Stomach (tissue), 4 donors: ENCODE results near the gene EFCAB12.

ENCODE experiments used
- POLR2A ChIP-seq, 4 donors: fragments of 450-650 bp; IDR thresholded peaks; one replicate each; pipeline ENCODE4 v1.6.1; 2016; ENCODE audit warnings: antibody characterized with exemption in 4 of 4, control low read depth in 2 of 4, mild to moderate bottlenecking in 1 of 4, moderate library complexity in 1 of 4
- POLR2AphosphoS5 ChIP-seq, 3 donors: sonication (generic); formaldehyde crosslinking; IDR thresholded peaks; one replicate each; pipeline ENCODE4 v1.6.1; 2016; ENCODE audit warnings: antibody characterized with exemption in 3 of 3
- TF ChIP-seq, protein P1 (sequence below), 7 experiments: fragments of 450-650 bp in 4 of 7; fragments of 200-600 bp in 3 of 7; sonication (generic) in 3 of 7; IDR thresholded peaks; one replicate each; pipeline ENCODE4 v1.5.1; 2016 to 2019; ENCODE audit warnings: antibody characterized with exemption in 7 of 7, control low read depth in 2 of 7, mild to moderate bottlenecking in 1 of 7

DNA sequence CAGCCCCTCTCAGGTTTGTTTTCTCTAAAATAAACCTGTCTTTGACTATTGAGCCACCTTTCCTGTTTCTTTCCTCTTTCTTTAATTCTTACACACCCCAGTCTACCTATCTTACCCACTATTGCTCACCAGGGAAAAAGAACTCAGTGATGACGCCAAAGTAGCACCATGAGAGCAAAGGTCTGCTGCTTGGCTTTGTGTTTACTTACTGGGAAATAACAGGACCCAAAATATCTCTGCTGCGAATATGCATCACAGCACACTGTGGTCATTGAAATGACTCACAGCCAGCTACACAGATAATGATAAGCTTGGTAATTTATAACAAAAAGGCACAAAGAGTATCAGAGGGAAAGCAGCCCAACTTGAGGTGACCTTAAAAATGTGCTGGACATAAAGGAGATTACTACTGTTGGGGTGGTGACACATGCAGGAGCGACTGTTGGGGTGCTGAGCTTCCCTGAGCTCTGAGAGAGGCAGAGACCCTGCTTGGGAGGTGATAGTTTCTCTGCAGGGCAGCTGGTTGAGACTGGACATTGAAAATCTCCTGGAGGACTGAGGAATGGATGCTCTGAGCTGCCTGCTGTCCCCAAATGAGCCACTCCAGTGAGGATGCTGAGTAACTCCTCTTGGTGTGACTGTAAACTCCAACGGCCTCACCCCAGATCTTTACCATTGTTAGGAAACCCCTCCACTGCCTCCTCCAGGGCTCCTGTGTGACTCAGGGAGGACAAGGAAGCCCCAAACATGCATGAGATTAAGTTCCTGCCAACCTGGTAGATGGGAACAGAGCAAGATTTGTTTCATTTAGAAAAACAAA lies 14.5 kb downstream of the EFCAB12 start:
- TF ChIP-seq, protein P1, sequence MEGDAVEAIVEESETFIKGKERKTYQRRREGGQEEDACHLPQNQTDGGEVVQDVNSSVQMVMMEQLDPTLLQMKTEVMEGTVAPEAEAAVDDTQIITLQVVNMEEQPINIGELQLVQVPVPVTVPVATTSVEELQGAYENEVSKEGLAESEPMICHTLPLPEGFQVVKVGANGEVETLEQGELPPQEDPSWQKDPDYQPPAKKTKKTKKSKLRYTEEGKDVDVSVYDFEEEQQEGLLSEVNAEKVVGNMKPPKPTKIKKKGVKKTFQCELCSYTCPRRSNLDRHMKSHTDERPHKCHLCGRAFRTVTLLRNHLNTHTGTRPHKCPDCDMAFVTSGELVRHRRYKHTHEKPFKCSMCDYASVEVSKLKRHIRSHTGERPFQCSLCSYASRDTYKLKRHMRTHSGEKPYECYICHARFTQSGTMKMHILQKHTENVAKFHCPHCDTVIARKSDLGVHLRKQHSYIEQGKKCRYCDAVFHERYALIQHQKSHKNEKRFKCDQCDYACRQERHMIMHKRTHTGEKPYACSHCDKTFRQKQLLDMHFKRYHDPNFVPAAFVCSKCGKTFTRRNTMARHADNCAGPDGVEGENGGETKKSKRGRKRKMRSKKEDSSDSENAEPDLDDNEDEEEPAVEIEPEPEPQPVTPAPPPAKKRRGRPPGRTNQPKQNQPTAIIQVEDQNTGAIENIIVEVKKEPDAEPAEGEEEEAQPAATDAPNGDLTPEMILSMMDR (IDR thresholded peaks at IDR 0.05), result peak in 1 of 7 experiments; percentile 6
- TF ChIP-seq POLR2A (IDR thresholded peaks at IDR 0.05) (no peak), POLR2AphosphoS5 (IDR thresholded peaks at IDR 0.05) (peak in 2 of 3 donors; percentile 11 to 73)
